ENCODE measurements around the gene KAT8.
"Not testable (repeated sequence)": the region's sequence is repeated elsewhere in the genome, so short reads cannot be mapped to it uniquely, and the experiment has no call there.

- not testable (repeated sequence) for TF ChIP-seq CTCF (IDR thresholded peaks at IDR 0.05; ENCODE audit: borderline replicate concordance, extremely low read depth, low read length, poor library complexity, severe bottlenecking); EZH2 (IDR thresholded peaks at IDR 0.05; ENCODE audit: borderline replicate concordance, low read depth, low read length, severe bottlenecking)
Measured at GRCh38 chr16:31141071-31141469, 23.6 kb downstream of the KAT8 start.
